GM19043 (cell line): ENCODE measurements around the gene SVOP.

Experiments used
- ATAC-seq: cut with Tn5 transposase; IDR thresholded peaks from one replicate; pipeline ENCODE4 v1.9.1; 2021; ENCODE audit warnings: low read depth; ENCODE audit not compliant: unreplicated experiment

Gene SVOP

DNA sequence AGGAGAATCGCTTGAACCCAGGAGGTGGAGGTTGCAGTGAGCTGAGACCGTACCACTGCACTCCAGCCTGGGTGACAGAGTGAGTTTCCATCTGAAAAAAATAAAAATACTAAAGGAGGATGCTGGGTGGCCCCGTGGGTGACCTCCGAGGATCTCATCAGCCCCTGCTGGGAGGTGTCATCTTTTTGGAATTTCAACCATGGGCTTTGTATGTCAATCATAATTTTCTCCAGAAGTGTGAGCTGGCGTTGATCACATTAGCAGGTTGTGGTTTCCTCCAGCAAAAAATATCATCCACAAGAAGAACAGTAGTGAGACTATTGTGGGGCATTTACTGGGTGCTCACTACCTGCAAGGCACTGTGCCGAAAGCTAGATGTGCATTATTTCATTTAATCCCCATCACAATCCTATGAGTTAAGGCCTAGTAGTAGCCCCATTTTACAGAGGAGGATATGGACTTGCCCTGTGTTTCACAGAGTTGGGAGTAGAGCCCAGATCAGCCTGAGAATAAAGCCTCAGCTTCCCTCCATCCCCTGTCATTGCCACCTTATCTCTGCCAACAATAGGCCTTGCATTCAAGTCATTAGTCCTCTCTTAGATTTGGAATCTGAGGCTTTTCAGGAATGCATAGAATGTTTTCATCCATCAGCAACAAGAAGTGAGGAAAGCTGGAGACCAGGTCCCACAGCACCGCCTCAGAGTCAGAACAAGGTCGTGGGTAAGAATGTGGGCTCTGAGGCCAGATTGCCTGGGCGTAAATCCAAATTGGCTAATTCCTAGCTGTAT is 39.8 kb downstream of the SVOP start:
- no peak for ATAC-seq

GRCh38 chr12:108977360-108977759 is 43.5 kb downstream of the SVOP start:
- ATAC-seq: no peak

- ATAC-seq: no peak
Observed at GRCh38 chr12:108975024-108975593, 45.8 kb downstream of the SVOP start.

DNA sequence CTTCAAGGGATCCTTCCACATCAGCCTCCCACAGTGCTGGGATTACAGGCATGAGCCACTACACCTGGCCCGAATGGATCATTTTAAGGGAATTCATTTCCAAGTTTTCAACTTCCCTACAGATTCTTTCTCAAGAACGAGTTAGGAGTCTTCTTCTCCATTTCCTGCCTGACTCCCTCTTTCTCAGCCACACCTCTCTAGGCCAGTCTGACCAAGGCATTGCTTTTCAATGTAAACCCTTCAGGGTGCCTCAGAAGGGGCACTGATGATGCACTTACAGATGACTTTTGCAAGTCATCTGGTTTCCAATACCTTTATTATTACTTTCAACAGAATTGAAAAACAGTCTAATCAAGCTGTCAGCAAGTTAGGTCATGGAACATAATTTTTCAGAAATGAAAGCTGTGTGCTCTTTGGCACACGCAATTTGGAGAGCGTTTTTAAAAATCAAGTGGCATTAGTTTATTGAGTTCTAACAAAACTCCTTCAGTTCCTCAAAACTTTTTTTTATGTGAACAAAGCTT is 47.2 kb downstream of the SVOP start:
- no peak for ATAC-seq

DNA sequence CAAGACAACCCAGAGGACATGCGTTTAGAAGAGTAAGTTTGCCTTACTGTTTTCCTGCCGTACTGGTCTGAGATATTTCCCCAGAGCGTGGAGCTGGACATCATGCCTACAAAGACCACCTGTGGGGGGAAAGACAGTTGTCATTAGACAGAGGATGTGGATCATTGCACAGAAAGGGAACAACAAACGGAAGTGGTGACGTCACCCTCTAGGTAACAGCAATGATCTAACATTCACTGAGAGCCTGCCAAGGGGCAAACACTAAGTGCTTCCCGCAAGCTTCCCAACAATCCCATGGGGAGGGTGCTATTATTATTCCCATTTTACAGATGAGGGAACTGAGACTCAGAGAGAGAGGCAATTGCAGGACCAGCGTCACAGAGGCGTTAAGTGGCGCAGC is 48.5 kb downstream of the SVOP start:
- ATAC-seq: no peak

DNA sequence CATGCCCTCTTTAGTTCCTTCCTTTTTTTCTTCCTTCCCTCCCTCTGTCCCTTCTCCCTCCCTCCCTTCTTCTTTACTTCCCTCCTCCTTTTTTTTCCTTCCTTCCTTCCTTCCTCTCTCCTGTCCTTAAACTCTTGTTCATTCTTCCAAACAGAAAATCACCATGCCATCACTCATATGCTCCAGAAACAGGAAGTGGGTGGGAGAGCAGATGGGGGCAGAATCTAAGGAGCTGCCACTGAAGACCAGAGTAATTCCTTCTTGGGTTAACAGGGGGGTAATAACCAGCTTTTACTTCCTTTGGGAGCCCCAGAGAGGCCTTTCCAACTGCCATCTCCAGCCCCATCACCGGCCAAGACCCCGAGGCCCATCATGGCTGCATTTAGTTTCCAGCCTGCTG is 51.2 kb downstream of the SVOP start:
- ATAC-seq: no peak

DNA sequence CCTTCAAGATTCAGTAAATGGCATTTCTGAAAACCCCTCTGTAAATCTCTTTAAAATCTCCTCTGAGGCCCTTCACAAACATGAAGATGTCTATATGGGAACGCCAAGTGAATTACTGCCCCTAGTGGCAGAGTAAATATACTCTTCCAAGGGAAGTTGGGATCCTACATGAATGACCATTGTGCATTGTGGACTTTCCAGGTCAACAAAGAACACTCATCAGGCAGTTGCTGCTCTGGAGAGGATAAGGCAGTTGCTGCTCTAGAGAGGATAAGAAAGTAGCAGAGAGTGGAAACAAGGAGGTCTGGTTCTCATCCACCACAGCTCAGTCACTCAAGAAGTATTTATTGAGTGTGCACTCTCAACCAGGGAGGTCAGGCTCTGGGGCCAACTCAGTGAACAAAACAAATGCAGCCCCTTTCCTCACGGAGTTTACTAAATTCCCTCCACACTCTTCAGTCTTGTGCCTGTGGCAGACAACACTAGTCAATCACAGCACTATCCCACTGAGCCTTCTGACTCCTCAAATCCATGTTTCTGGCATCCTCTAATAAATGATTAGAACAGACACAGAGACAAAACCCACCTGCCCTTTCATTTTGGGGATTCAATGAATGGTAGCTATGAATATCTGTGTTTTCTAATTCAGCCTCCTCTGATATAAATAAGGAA is 52.9 kb downstream of the SVOP start:
- no peak for ATAC-seq

DNA sequence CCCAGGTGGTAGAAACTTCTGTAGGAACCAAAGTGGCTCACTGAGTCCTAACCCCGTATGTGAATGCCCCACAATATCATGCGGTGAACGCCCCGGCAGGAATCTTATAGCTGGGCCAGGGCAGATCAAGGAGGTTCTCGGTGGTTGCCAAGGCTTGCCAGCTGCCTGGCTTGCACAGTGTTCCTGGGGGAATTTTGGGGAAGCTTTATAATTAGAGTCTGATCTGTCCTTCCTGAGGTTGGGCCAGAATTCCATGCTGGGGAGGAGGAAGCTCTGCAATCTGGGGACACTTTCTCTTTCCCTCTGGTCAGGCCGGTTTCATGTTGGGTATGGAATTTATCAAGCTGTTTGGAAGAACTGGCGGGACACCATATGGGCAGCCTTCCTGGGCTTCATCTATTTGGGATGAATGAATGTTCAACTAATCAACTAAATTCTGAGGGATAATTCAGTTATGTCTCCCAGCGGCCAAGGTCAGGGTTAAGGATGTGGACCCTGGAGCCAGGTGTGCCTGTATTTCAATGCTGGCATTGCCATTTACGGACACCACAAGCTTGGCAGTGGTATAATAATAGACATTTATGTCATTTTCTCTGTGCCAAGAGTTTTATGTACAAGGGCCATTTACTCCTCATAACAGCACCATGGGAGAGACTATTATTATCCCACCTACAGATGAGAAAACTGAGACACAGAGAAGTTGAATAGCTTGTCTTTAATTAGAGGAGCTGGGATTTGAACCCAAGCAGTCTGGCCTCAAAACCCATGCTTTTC is 54.3 kb downstream of the SVOP start:
- no peak for ATAC-seq

- ATAC-seq: no peak
Observed at GRCh38 chr12:108965886-108966285, 55.0 kb downstream of the SVOP start.

GRCh38 chr12:108964371-108965352 is 56.2 kb downstream of the SVOP start:
- ATAC-seq: no peak

DNA sequence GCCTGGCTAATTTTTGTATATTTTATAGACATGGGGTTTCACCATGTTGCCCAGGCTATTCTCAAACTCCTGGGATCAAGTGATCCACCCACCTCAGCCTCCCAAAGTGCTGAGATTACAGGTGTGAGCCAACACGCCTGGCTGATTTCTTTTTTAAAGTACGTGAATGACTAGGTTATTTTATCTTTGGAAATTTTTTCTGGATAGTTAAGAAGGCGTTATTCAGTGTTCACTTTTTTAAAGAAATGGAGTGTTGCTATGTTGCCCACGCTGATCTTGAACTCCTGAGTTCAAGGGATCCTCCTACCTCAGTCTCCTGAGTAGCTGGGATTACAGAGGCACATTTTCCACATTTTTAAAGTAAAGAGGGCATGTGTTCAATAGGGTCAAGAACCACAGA is 58.6 kb downstream of the SVOP start:
- no peak for ATAC-seq

DNA sequence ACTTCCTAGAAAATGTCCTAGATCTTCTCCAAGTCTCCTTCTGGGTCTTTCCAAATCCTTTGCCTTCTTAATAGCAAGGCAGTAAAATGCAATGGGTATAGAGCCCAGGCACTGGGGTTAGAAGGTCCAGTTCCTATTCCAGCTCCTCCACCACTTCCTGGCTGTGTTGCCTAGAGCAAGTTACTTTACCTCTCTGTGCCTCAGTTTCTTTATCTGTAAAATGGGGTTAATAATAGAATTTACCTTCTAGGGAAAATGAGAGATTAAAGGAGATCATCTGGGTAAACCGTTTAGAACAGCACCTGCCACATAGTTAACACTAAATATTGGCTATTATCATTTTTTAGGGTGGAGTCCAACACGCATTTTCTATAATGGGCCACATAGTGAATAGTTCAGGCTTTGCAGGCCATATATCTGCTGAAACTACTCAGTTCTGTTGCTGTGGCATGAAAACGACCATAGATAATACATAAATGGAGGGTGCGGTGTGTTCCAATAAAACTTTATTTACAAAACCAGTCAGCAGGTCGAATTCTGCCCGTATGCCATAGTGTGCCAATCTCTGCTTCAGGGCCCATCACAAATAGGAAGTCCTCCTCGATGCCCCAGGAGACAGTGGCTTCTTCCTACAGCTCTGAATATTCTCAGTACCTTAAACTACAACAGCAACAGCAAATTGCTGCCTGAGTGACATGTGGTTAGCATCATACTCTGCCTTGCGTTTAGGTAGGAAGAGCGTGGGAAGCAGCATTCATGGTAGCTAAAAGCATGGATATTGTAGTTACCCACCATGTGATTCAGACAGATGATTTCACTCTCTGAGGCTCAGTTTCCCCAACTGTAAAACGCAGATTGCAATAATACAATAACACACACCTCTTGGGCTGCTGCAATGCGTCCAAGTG is 60.9 kb downstream of the SVOP start:
- ATAC-seq: no peak

- ATAC-seq: no peak
Observed at GRCh38 chr12:108955225-108955835, 65.5 kb downstream of the SVOP start.

DNA sequence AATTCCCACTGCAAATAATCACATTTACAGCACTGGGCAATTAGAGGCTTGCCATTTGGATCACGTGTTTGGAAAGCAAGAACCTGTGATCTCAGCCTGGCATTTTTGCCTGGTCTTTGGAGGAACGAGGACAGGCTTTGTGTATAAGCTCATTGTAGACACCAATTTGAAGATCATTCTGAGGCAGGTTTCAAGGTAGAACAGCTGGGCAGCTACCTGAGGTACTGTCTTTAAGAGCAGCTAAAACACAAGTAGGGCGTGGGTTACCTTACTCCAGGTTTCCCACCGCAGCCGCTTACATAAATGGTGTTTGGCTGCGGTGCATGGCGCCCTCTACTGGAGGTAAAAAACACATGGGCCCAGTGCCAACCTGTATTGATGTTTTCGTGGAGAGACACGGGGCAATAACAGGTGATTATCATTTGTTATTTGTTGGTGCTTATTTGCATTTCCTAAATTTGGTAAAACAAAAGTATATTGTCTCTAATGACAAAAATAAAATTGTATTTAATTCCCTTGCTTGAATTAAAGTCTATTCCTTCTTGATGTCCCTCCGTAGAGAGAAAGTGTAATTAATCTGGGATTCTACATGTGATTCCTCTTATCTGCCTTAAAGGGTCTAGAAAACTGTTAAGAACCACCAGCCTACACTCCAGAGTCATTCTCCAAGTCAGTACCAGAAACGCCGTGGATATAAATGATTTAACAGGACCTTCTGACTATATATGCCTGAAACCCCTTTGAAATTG is 69.7 kb downstream of the SVOP start:
- ATAC-seq: no peak

- ATAC-seq: no peak
Observed at GRCh38 chr12:108949976-108950375, 70.9 kb downstream of the SVOP start.

DNA sequence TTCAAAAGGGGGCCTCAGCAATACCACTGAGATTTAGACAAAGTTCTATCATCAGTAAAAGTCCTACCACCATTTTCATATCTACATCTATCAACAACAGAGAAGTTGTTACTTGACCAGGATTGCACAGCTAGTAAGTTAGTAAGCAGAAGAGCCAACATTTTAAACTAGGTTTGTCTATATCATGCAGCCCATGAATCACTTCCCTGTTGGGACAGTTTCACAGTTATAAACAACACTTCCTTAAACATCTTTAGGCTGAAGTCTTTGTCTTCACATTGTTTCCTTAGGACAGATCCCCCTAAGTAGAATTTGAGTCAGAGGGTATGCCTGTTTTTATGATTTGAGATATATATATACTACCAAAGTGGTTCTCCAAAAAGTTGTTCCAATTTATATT is 72.5 kb downstream of the SVOP start:
- ATAC-seq: no peak

GRCh38 chr12:108947097-108947496 is 73.8 kb downstream of the SVOP start:
- no peak for ATAC-seq

- ATAC-seq: no peak
Observed at GRCh38 chr12:108940138-108940537, 80.7 kb downstream of the SVOP start.
